SK-N-SH (cell line): ENCODE results near the gene CBFB. TPM values are rescaled to one million over a fixed set of nuclear protein-coding genes. Genes with fewer than 3 reads are reported as not detected.

Experiments
- CTCF ChIA-PET: fragments of 300-600, 350-600 bp; formaldehyde crosslinking; extraction: SDS; loops from one replicate; lab custom pipeline; 2021; lab: Yijun Ruan, JAX
- POLR2A ChIA-PET: fragments of 350-600 bp; sonication (Branson Sonifier 250); formaldehyde crosslinking; extraction: SDS; loops from one replicate; lab custom pipeline; 2020; ENCODE audit warnings: antibody characterized with exemption, inconsistent platforms; lab: Yijun Ruan, JAX
- DNase-seq: peaks from one replicate; pipeline ENCODE4 v3.0.0; 2012
- H2AFZ ChIP-seq: fragments of 200-600 bp; sonication (generic); 2 replicates; pipeline ENCODE4 v1.8.1; 2016; ENCODE audit warnings: antibody characterized with exemption, mild to moderate bottlenecking, low read depth
- H3F3A ChIP-seq: fragments of 200-600 bp; sonication (generic); replicated peaks from 2 replicates; pipeline ENCODE3; 2016; ENCODE audit warnings: antibody characterized with exemption, mild to moderate bottlenecking; ENCODE audit not compliant: insufficient read depth
- H3K27ac ChIP-seq, 2 experiments: fragments of 200-500 bp in 1 of 2; fragments of 200-600 bp in 1 of 2; sonication (Bioruptor generic) in 1 of 2; sonication (generic), shearing (Covaris generic) in 1 of 2; 2 replicates each; pipeline versions ENCODE4 v1.5.1 to v1.6.1; 2014 to 2016; ENCODE audit warnings: low read depth in 2 of 2, inconsistent platforms in 1 of 2, low read length in 1 of 2, mild to moderate bottlenecking in 1 of 2, mixed read lengths in 1 of 2
- H3K27me3 ChIP-seq: fragments of 200-600 bp; sonication (generic), shearing (Covaris generic); 2 replicates; pipeline ENCODE4 v1.6.1; 2016; ENCODE audit warnings: mixed run types; ENCODE audit not compliant: insufficient read depth
- H3K36me3 ChIP-seq, 2 experiments: fragments of 200-500 bp in 1 of 2; fragments of 200-600 bp in 1 of 2; sonication (Bioruptor generic) in 1 of 2; sonication (generic) in 1 of 2; replicated peaks in 1 of 2; 2 replicates each; pipeline versions ENCODE3 to v1.5.1; 2014 to 2016; ENCODE audit warnings: low read length in 1 of 2, mild to moderate bottlenecking in 1 of 2; ENCODE audit not compliant: insufficient read depth in 2 of 2, control insufficient read depth in 1 of 2
- H3K4me1 ChIP-seq, 2 experiments: fragments of 200-500 bp in 1 of 2; fragments of 200-600 bp in 1 of 2; sonication (Bioruptor generic) in 1 of 2; sonication (generic), shearing (Covaris generic) in 1 of 2; 2 replicates each; pipeline versions ENCODE4 v1.5.1 to v1.6.1; 2014 to 2016; ENCODE audit warnings: low read depth in 1 of 2, low read length in 1 of 2, mixed run types in 1 of 2; ENCODE audit not compliant: insufficient read depth in 2 of 2, control insufficient read depth in 1 of 2
- H3K4me2 ChIP-seq: fragments of 200-600 bp; sonication (generic), shearing (Covaris generic); 2 replicates; pipeline ENCODE4 v1.6.1; 2017; ENCODE audit warnings: mixed run types
- H3K4me3 ChIP-seq, 2 experiments: fragments of 200-500 bp in 1 of 2; fragments of 200-600 bp in 1 of 2; sonication (Bioruptor generic) in 1 of 2; sonication (generic), shearing (Covaris generic) in 1 of 2; 2 replicates each; pipeline versions ENCODE4 v1.5.1 to v1.8.1; 2014 to 2016; ENCODE audit warnings: low read depth in 2 of 2, inconsistent platforms in 1 of 2, low read length in 1 of 2, mild to moderate bottlenecking in 1 of 2, mixed read lengths in 1 of 2, moderate library complexity in 1 of 2
- H3K79me2 ChIP-seq: fragments of 200-600 bp; sonication (generic); 2 replicates; pipeline ENCODE4 v1.8.1; 2017; ENCODE audit warnings: mild to moderate bottlenecking; ENCODE audit not compliant: insufficient read depth
- H3K9ac ChIP-seq: fragments of 200-600 bp; sonication (generic); 2 replicates; pipeline ENCODE4 v1.6.1; 2017; ENCODE audit warnings: mixed run types
- H3K9me2 ChIP-seq: fragments of 200-600 bp; sonication (generic); 2 replicates; pipeline ENCODE4 v1.6.1; 2017; ENCODE audit warnings: mixed run types
- H3K9me3 ChIP-seq: fragments of 200-600 bp; sonication (generic); 2 replicates; pipeline ENCODE4 v1.6.1; 2017; ENCODE audit warnings: mixed run types, mild to moderate bottlenecking, moderate library complexity
- H4K20me1 ChIP-seq: fragments of 200-600 bp; sonication (generic); 2 replicates; pipeline ENCODE4 v1.6.1; 2017; ENCODE audit warnings: mild to moderate bottlenecking, mixed run types; ENCODE audit not compliant: insufficient read depth
- CHD2 ChIP-seq: fragments of 150-350 bp; IDR thresholded peaks from 2 replicates; pipeline ENCODE4 v1.6.1; 2018; ENCODE audit warnings: low read length; ENCODE audit not compliant: partially characterized antibody
- ELF1 ChIP-seq: IDR thresholded peaks from 2 replicates; pipeline ENCODE4 v1.4.0; 2012
- EP300 ChIP-seq, 2 experiments: IDR thresholded peaks; 2 replicates each; pipeline versions ENCODE4 v1.4.0 to v1.6.1; 2012; ENCODE audit warnings: borderline replicate concordance in 1 of 2, low read depth in 1 of 2, low read length in 1 of 2
- FOXM1 ChIP-seq: IDR thresholded peaks from 2 replicates; pipeline ENCODE4 v1.4.0; 2012; ENCODE audit warnings: low read depth, mild to moderate bottlenecking
- GABPA ChIP-seq: IDR thresholded peaks from 2 replicates; pipeline ENCODE4 v1.4.0; 2012; ENCODE audit warnings: low read depth, mild to moderate bottlenecking
- GATA2 ChIP-seq: sonication (generic); formaldehyde crosslinking; IDR thresholded peaks from 2 replicates; pipeline ENCODE4 v1.5.0; 2020; ENCODE audit warnings: mild to moderate bottlenecking, missing genetic modification reagents
- MEF2A ChIP-seq: IDR thresholded peaks from 2 replicates; pipeline ENCODE4 v1.4.0; 2012; ENCODE audit warnings: low read depth, borderline replicate concordance
- NFIC ChIP-seq: IDR thresholded peaks from 2 replicates; pipeline ENCODE4 v1.4.0; 2012; ENCODE audit warnings: borderline replicate concordance
- NRF1 ChIP-seq: IDR thresholded peaks from 2 replicates; pipeline ENCODE4 v1.6.1; 2012; ENCODE audit warnings: low read depth, mild to moderate bottlenecking, low read length
- RAD21 ChIP-seq: IDR thresholded peaks from 2 replicates; pipeline ENCODE4 v1.6.1; 2012; ENCODE audit warnings: mild to moderate bottlenecking, low read length
- RCOR1 ChIP-seq: fragments of 150-350 bp; IDR thresholded peaks from 2 replicates; pipeline ENCODE4 v1.6.1; 2017; ENCODE audit warnings: antibody characterized with exemption, low read length
- RFX5 ChIP-seq: IDR thresholded peaks from 2 replicates; pipeline ENCODE4 v1.6.1; 2012; ENCODE audit warnings: mild to moderate bottlenecking, improper control_type of control experiment, low read length
- SIN3A ChIP-seq: IDR thresholded peaks from 2 replicates; pipeline ENCODE4 v1.6.1; 2012; ENCODE audit warnings: low read depth, mild to moderate bottlenecking, low read length, moderate library complexity, borderline replicate concordance
- SMC3 ChIP-seq: IDR thresholded peaks from 2 replicates; pipeline ENCODE4 v1.6.1; 2012; ENCODE audit warnings: low read depth, low read length, improper control_type of control experiment
- TCF12 ChIP-seq: IDR thresholded peaks from 2 replicates; pipeline ENCODE4 v1.4.0; 2012
- YY1 ChIP-seq: IDR thresholded peaks from 2 replicates; pipeline ENCODE4 v1.4.0; 2012; ENCODE audit warnings: low read depth, mild to moderate bottlenecking
- WGBS: methylation state at CpG from one replicate; pipeline ENCODE4 v1.1.6; 2017; ENCODE audit warnings: low lambda C conversion rate; 5-methylcytosine and 5-hydroxymethylcytosine counted together
- polyA plus RNA-seq, 3 experiments: library from polyadenylated mRNA; depleted of rRNA; stranded (reverse); fragments of >200 nt; gene quantifications; 2 replicates each; pipeline ENCODE4 v1.2.3, GENCODE V29; 2012
- TF ChIP-seq, protein P1 (sequence below): fragments of 150-350 bp; IDR thresholded peaks from 2 replicates; pipeline ENCODE4 v1.6.1; 2017; ENCODE audit warnings: antibody characterized with exemption, low read length, low read depth, borderline replicate concordance
- TF ChIP-seq, protein P2 (sequence below): IDR thresholded peaks from 2 replicates; pipeline ENCODE4; 2012
- TF ChIP-seq, protein P3 (sequence below): IDR thresholded peaks from 2 replicates; pipeline ENCODE4 v1.4.0; 2012; ENCODE audit warnings: low read depth, borderline replicate concordance

CBFB gene
- polyA plus RNA-seq, 1 of the 3 experiments (the other 2 are of a cell fraction), result 40.1 TPM

DNA sequence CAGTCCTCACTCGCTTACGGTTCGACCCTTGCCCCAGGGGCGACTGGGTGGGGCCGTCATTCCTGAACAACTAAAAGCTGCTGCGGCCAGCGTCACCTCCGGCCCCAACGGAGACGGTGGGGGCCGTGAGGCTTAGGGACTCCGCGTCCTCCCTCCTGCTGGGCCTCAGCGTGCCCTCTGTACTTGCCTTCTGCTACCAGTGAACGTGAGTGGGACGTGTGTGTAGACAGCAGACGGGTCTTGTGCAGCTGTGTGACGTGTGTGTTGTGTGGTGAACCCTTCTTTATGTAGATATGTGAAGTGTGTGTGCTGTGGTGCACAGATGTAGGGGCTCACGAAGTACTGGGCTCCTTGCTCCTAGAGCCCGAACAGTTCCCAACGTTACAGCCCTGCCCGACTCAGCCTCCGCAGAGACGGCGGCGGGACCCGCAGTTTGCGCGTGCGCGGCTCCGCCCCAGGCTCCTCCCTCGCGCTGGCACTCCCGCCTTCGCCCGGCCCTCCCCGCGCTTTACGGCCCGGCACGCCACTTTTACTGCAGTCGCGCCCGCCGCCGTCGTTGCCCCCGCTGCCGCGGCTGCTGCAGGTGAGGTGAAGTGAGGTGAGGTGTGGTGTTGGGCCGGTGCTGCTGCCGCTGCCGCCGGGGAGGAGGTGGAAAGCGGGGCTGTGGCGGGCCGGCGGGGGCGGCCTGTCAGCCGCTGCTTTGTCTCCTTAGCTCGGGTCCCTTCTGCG, 80.6 kb downstream of the CBFB start, which contains the start of gene PHAF1 (continued):
- TF ChIP-seq EP300 (IDR thresholded peaks at IDR 0.05; ENCODE audit: borderline replicate concordance in 1 of 2, low read depth in 1 of 2, low read length in 1 of 2) (peak in 1 of 2 experiments; percentile 36; a peak in 1 of 4 replicates), NFIC (no peak)

DNA sequence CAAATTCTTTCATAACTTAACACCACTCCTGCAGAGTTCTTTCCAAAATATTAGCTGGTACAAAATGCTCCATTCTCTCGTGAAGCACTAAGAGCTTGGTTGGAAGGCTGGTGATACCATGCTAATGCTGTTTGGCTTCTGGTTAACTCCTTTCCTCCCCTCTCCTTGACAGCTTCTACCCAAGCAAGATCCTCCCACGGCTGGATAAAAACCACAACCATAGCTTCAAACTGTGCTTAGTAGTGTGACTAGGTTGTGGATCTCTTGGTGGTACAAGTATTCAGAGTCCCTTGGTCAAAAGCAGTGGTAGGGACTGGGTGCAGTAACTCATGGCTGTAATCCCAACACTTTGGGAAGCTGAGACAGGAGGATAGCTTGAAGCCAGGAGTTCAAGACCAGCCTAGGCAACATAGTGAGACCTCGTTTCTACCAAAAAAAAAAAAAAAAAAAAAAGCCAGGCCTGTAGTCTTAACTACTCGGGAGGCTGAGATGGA, 83.0 kb downstream of the CBFB start:
- no peak for DNase-seq
- Histone ChIP-seq H4K20me1 (peaks cover 8% of the 10 kb centered on the region), H3K4me2 (no peak overlapping the region), H3K27ac (no peak overlapping the region), H3K9ac (no peak overlapping the region), H3K79me2 (peaks cover 62% of the 10 kb centered on the region), H3K36me3 (no peaks in the 10 kb centered on the region), H3K9me2 (no peaks in the 10 kb centered on the region), H3K27me3 (no peaks in the 10 kb centered on the region), H3K9me3 (no peaks in the 10 kb centered on the region), H3K4me3 (no peak overlapping the region), H3K4me1 (peaks cover 14 to 16% of the 10 kb centered on the region in 2 experiments; a peak in 2 of 4 replicates), H3F3A (peaks cover 30% of the 10 kb centered on the region), H2AFZ (no peak overlapping the region)
- ChIA-PET POLR2A (no interaction called here), CTCF (interaction anchor here (0.7 to 2.9 kb wide), 5 partner anchors 11 to 98 kb away, joined by 3 to 13 read pairs (median 4); no protein-coding TSS in a partner anchor)
- 82% methylated on average over 4 of the region's 4 CpGs for WGBS
- TF ChIP-seq MEF2A, result no peak
- TF ChIP-seq GATA2 (CRISPR knock-in tag), result no peak
- no peak for TF ChIP-seq FOXM1
- TF ChIP-seq, protein P1, sequence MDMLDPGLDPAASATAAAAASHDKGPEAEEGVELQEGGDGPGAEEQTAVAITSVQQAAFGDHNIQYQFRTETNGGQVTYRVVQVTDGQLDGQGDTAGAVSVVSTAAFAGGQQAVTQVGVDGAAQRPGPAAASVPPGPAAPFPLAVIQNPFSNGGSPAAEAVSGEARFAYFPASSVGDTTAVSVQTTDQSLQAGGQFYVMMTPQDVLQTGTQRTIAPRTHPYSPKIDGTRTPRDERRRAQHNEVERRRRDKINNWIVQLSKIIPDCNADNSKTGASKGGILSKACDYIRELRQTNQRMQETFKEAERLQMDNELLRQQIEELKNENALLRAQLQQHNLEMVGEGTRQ, result no peak
- TF ChIP-seq, protein P2, sequence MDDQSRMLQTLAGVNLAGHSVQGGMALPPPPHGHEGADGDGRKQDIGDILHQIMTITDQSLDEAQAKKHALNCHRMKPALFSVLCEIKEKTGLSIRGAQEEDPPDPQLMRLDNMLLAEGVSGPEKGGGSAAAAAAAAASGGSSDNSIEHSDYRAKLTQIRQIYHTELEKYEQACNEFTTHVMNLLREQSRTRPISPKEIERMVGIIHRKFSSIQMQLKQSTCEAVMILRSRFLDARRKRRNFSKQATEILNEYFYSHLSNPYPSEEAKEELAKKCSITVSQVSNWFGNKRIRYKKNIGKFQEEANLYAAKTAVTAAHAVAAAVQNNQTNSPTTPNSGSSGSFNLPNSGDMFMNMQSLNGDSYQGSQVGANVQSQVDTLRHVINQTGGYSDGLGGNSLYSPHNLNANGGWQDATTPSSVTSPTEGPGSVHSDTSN, result no peak
- no peak for TF ChIP-seq RFX5
- TF ChIP-seq NRF1, result no peak
- TF ChIP-seq TCF12, result no peak
- TF ChIP-seq, protein P3, sequence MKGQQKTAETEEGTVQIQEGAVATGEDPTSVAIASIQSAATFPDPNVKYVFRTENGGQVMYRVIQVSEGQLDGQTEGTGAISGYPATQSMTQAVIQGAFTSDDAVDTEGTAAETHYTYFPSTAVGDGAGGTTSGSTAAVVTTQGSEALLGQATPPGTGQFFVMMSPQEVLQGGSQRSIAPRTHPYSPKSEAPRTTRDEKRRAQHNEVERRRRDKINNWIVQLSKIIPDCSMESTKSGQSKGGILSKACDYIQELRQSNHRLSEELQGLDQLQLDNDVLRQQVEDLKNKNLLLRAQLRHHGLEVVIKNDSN, result no peak
- TF ChIP-seq ELF1, result no peak
- no peak for TF ChIP-seq SIN3A
- no peak for TF ChIP-seq YY1
- TF ChIP-seq RAD21, result no peak
- no peak for TF ChIP-seq GABPA
- TF ChIP-seq CHD2, result no peak
- TF ChIP-seq SMC3, result no peak
- TF ChIP-seq RCOR1, result no peak
